ENCODE measurements around the gene USH2A. TPM values are rescaled to one million over a fixed set of nuclear protein-coding genes. Genes with fewer than 3 reads are reported as not detected.

The USH2A gene
- total RNA-seq, 1 donor from 2014 or later = 0.14 TPM

DNA sequence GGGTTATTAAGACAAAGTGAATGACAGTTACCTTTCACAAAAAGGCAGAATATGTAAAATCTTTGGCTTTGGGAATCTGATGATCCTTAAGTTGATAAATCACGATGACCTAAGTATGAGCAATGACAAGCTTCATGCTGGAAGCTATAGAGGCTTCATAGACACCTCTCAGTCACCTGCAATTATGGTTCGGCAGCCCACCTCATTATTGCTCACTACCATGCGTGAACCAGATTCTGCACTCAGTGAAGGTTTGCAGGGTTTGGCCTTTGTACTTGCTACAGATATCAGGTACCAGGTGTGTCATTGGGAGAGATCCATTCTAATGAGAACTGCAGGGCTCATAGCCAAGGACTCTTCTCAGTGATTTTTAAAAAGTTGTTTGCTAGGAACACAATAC is 692.6 kb downstream of the USH2A start:
- Mint-ChIP-seq H3K9me3 (peaks cover 2% of the 10 kb centered on the region), H3K27ac (ENCODE audit: unreplicated experiment) (no peak overlapping the region), H3K4me1 (no peaks in the 10 kb centered on the region), H3K4me3 (no peak overlapping the region), H3K36me3 (ENCODE audit: low read depth) (no peaks in the 10 kb centered on the region), H3K27me3 (ENCODE audit: low read depth) (no peaks in the 10 kb centered on the region)
- DNase-seq (ENCODE audit: low read depth, low spot score) = no peak
- TF ChIP-seq, protein P1, sequence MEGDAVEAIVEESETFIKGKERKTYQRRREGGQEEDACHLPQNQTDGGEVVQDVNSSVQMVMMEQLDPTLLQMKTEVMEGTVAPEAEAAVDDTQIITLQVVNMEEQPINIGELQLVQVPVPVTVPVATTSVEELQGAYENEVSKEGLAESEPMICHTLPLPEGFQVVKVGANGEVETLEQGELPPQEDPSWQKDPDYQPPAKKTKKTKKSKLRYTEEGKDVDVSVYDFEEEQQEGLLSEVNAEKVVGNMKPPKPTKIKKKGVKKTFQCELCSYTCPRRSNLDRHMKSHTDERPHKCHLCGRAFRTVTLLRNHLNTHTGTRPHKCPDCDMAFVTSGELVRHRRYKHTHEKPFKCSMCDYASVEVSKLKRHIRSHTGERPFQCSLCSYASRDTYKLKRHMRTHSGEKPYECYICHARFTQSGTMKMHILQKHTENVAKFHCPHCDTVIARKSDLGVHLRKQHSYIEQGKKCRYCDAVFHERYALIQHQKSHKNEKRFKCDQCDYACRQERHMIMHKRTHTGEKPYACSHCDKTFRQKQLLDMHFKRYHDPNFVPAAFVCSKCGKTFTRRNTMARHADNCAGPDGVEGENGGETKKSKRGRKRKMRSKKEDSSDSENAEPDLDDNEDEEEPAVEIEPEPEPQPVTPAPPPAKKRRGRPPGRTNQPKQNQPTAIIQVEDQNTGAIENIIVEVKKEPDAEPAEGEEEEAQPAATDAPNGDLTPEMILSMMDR (conservative IDR thresholded peaks at IDR 0.05) = no peak

DNA sequence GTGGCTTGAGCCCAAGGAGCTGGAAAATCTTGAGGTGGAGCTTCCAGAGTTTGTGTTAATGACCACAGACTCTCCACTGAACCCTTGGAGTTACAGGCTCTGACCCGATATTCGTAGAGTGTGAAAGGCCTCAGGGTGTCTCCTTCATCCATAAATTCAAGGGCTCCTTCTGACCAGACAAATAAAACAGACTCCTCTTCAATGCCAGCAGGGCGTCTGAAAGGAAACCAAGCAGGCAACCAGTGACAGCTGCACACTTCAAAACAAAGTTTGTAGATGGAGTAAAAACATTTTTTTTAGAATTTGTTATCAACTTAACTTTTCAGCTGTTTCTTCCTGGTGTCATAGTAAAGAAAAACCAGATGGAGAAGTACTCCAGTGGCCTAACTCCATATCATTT is 695.1 kb downstream of the USH2A start:
- DNase-seq (ENCODE audit: low read depth, low spot score) = no peak
- Mint-ChIP-seq H3K4me1 (no peaks in the 10 kb centered on the region), H3K27me3 (ENCODE audit: low read depth) (no peaks in the 10 kb centered on the region), H3K9me3 (peaks cover 2% of the 10 kb centered on the region), H3K27ac (ENCODE audit: unreplicated experiment) (no peak overlapping the region), H3K4me3 (no peak overlapping the region), H3K36me3 (ENCODE audit: low read depth) (no peaks in the 10 kb centered on the region)
- TF ChIP-seq, protein P1 (conservative IDR thresholded peaks at IDR 0.05) = no peak

DNA sequence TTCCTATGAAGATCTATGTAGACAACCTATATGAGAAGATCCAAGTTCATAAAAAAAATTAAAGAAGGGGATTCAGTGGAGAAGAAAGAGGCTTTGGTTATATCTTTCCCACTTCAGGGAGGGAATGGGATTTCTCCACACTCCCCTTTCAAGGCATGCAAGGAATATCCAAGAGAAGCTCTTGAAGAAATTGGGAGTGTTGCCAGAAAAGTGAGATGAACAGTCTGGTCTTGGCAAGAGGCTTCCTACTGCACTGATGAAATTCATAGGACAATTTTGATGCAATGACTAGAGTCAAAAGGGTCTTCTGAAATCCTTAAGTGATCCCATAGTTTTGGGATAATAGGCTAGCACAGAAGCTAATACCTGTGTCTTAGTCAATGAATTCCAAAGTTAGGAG is 703.1 kb downstream of the USH2A start:
- H3K27ac Mint-ChIP-seq (ENCODE audit: unreplicated experiment) = no peak overlapping the region
- H3K9me3 Mint-ChIP-seq = peaks cover 3% of the 10 kb centered on the region
- H3K27me3 Mint-ChIP-seq (ENCODE audit: low read depth) = no peaks in the 10 kb centered on the region
- TF ChIP-seq, protein P1 (conservative IDR thresholded peaks at IDR 0.05) = no peak
- DNase-seq (ENCODE audit: low read depth, low spot score) = no peak
- no peaks in the 10 kb centered on the region for H3K36me3 Mint-ChIP-seq (ENCODE audit: low read depth)
- H3K4me1 Mint-ChIP-seq = no peaks in the 10 kb centered on the region
- no peak overlapping the region for H3K4me3 Mint-ChIP-seq

DNA sequence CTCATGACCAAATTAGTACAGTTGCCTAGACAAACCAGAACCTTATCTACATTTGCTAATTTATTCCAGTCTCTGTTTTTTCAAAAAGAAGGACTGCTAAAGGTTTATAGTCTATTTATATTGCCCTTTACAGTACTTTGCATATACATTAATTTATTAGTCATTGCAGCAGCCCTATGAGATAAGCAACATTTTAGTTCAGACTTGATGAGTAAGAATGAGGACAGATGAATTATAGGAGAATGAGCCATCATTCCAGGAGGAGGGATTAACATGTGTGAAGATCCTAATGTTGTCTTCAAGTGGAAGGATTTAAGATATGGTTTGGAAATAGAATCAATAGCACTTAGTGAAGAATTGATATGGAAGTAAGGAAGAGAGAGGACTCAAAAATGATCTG is 703.7 kb downstream of the USH2A start:
- Mint-ChIP-seq H3K27ac (ENCODE audit: unreplicated experiment) (no peak overlapping the region), H3K9me3 (peaks cover 3% of the 10 kb centered on the region), H3K27me3 (ENCODE audit: low read depth) (no peaks in the 10 kb centered on the region), H3K36me3 (ENCODE audit: low read depth) (no peaks in the 10 kb centered on the region), H3K4me3 (no peak overlapping the region), H3K4me1 (no peaks in the 10 kb centered on the region)
- DNase-seq (ENCODE audit: low read depth, low spot score) = no peak
- TF ChIP-seq, protein P1 (conservative IDR thresholded peaks at IDR 0.05) = no peak

DNA sequence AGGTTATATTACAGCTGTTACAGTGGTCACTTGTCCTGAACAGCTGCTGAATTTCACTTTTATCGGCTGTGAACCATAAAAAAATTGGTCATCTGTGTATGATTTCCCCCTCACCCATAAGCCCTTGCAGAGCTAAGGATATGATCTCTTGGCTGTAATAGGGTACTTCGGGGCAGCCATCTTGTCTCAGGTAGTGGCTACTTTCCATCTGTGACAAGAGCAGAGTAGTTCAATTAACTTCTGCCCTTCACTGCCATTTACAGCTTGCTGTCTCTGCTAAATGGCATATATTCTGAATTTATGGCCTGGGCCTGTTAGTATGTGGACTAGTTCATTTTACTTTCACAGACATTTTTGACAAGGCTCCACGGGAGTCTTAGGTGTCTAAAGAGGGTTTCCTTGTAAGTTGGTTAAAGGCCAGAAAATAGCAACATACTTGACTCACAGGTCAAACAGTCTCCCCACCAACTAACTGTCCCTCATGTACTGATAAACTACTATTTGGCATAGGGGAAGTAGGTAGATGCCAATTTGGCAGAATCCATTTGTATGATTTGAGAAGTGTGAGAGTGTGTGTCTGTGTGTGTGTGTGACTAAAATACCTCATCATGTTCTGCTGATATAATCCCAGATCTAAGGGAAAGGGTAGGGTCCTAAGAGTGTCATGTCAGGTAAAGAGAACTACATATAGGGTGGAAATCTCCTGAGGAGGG is 704.5 kb downstream of the USH2A start:
- Mint-ChIP-seq H3K9me3 (peaks cover 3% of the 10 kb centered on the region), H3K27me3 (ENCODE audit: low read depth) (no peaks in the 10 kb centered on the region), H3K36me3 (ENCODE audit: low read depth) (no peaks in the 10 kb centered on the region), H3K27ac (ENCODE audit: unreplicated experiment) (no peak overlapping the region), H3K4me3 (no peak overlapping the region), H3K4me1 (no peaks in the 10 kb centered on the region)
- TF ChIP-seq, protein P1 (conservative IDR thresholded peaks at IDR 0.05) = no peak
- DNase-seq (ENCODE audit: low read depth, low spot score) = no peak

All from neural crest cell (in vitro differentiated cells).